ENCODE measurements around the gene CLASP2.

CLASP2 gene

GRCh38 chr3:33639889-33640288 is 78.2 kb downstream of the CLASP2 start:
- DNase-seq (ENCODE audit: low read depth in 2 of 2, low spot score in 1 of 2) = no peak

DNA sequence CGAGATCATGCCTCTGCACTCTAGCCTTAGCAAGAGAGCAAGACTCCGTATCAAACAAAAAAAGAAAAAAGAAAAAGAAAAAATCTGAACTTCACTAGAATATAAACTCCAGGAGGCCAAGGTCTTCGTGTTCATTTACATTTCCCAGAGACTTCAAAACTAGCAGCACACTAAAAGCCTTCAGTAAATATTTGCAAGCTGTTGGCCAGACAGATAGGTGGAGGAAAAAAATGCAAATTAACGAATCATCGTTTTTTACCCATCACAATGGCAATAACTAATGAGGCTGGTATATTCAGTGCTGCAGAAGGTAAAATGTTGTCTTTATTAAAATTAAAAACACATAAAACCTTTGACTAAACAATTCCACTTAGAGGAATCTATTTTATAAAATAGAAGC is 80.6 kb downstream of the CLASP2 start:
- DNase-seq (ENCODE audit: low read depth in 2 of 2, low spot score in 1 of 2) = no peak

DNA sequence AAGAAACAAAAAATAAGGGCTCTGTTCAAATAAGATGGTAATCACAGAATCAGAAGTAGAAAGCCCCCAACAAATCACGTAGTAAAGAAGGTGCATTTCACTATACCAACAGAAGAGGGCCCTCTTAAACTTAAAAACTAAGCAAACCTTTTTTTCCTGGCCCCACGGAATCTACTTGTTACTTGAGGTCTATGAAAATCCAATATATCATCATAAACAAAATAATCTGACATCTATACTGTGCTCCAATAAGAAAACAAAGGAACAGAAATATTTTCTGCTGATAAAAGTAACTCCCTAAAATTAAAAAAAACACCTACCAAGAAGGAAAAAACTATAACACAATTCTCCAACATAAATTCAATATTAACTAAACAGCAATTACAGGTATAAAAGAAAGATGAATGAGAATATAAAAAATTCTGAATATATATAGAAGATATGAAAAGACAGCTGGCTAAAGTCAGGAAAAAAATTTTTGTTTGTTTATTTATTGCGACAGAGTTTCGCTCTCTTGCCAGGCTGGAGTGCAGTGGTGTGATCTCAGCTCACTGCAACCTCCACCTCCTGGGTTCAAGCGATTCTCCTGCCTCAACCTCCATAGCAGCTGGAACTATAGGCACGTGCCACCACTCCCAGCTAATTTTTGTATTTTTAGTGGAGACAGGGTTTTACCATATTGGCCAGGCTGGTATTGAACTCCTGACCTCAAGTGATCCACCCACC is 81.8 kb downstream of the CLASP2 start:
- DNase-seq (ENCODE audit: low read depth in 2 of 2, low spot score in 1 of 2) = no peak

DNA sequence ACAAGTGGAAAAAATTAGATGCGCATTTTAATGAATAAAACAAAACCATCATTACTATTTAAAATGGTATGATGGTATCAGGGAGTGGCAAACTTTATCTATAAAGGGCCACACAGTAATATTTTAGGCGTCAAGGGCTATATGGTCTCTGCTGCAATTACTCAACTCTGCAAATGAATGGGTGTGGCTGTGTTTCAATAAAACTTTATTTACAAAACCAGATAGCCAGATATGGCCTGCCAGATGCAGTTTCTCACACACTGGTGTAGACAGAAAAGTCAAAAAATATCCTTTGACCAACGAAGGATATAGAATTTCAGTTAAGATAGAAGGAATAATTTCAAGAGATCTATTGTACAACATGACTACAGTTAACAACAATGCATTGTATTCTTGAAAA is 83.8 kb downstream of the CLASP2 start:
- no peak for DNase-seq (ENCODE audit: low read depth in 2 of 2, low spot score in 1 of 2)

GRCh38 chr3:33629219-33629618 is 88.8 kb downstream of the CLASP2 start:
- DNase-seq (ENCODE audit: low read depth in 2 of 2, low spot score in 1 of 2) = no peak

DNA sequence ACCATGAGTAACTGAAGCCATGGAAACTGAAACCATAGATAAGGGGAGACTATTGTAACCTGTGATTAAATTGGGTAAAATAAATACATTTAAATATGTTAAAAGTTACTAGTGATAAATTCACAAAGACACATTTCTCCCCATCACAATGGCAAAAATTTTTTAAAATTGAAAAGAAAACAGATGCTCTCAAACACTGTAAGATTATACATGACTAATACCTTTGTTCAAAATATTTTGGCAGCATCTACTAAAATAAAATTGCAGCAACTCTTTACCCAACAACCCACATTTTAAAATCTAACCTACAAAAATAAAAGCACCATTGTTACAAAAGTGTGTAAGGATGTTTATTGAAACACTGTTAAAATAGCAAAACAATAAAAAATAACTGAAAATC is 93.3 kb downstream of the CLASP2 start:
- no peak for DNase-seq (ENCODE audit: low read depth in 2 of 2, low spot score in 1 of 2)

DNA sequence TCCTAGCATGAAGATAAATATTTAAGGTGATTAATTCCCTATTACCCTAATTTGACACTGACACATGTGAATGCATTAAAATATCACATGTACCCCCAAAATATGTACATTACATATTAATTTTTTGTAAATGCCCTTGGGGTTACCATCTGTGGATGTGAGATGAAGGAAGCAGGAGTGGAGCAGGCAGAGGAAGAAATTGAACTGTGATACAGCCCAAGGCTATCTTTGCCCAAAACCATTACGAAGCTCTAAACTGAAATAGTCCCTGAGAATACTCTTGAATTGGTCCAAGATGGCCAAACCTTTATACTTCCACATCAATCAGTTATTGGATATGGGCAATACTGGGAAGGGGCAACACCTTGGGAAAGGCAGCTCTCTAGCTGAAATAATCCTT is 105.0 kb downstream of the CLASP2 start:
- DNase-seq (ENCODE audit: low read depth in 2 of 2, low spot score in 1 of 2) = no peak

GRCh38 chr3:33612607-33613006 is 105.4 kb downstream of the CLASP2 start:
- no peak for DNase-seq (ENCODE audit: low read depth in 2 of 2, low spot score in 1 of 2)

GRCh38 chr3:33602829-33603228 is 115.2 kb downstream of the CLASP2 start:
- DNase-seq (ENCODE audit: low read depth in 2 of 2, low spot score in 1 of 2) = no peak

GRCh38 chr3:33597257-33597689 is 120.8 kb downstream of the CLASP2 start:
- DNase-seq (ENCODE audit: low read depth in 2 of 2, low spot score in 1 of 2) = no peak

DNA sequence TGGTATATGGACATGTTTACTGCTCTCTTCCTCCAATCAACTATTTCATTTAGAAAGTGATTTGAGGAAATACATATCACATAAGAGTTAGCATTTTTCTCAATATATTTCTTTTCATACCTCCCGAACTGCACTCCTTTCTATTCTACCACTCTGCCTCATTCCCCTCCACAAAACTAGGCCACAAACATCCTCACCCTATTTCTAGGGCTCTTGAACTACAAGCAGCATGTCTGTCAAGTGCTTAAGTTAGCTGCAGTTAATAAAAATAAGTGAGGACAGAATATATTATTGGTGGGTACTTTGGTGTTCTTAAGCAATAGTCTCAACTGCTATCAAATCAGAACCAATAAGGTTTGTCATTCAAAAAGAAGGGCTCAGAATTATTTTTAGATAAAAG is 125.1 kb downstream of the CLASP2 start:
- DNase-seq (ENCODE audit: low read depth in 2 of 2, low spot score in 1 of 2) = no peak

GRCh38 chr3:33590541-33590940 is 127.5 kb downstream of the CLASP2 start:
- DNase-seq (ENCODE audit: low read depth in 2 of 2, low spot score in 1 of 2) = no peak

- DNase-seq (ENCODE audit: low read depth in 2 of 2, low spot score in 1 of 2) = no peak
Measured at GRCh38 chr3:33586402-33586801, 131.7 kb downstream of the CLASP2 start.

DNA sequence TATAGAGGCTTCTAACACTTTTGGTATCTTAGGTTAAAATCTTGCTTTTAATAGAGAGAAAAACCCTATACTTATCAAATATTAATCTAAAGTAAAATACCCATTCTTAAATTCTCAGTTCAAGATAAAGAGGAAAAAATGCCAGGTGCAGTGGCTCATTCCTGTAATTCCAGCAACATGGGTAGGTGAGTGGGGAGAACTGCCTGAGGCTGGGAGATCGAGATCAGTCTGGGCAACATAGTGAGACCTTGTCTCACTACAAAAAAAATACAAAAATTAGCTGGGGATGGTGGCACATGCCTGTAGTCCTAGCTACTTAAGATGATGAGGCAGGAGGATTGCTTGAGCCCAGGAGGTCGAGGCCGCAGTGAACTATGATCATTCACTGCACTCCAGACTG is 135.8 kb downstream of the CLASP2 start:
- no peak for DNase-seq (ENCODE audit: low read depth in 2 of 2, low spot score in 1 of 2)

DNA sequence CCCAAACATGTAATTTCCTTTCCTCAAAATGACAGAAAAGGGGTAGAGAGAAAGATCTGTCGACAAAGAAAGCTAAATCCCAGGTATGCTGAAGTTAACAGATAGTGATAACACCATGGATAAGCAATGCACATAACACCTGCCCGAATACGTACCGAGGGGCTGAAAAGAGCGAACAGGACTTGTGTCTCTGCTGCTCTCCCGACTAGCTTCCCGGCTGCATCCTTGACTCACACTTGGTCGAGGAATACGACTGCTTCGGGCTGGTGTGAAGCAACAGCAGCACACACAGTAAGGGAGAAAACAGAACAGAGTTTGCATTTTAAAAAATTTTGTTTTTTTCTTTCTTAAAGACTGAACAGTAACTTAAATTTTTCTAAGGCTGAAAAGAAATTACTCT is 136.4 kb downstream of the CLASP2 start:
- no peak for DNase-seq (ENCODE audit: low read depth in 2 of 2, low spot score in 1 of 2)

GRCh38 chr3:33579840-33580239 is 138.2 kb downstream of the CLASP2 start:
- DNase-seq (ENCODE audit: low read depth in 2 of 2, low spot score in 1 of 2) = no peak

- no peak for DNase-seq (ENCODE audit: low read depth in 2 of 2, low spot score in 1 of 2)
Measured at GRCh38 chr3:33579178-33579510, 138.9 kb downstream of the CLASP2 start.

GRCh38 chr3:33578325-33579177 is 139.5 kb downstream of the CLASP2 start:
- no peak for DNase-seq (ENCODE audit: low read depth in 2 of 2, low spot score in 1 of 2)

DNA sequence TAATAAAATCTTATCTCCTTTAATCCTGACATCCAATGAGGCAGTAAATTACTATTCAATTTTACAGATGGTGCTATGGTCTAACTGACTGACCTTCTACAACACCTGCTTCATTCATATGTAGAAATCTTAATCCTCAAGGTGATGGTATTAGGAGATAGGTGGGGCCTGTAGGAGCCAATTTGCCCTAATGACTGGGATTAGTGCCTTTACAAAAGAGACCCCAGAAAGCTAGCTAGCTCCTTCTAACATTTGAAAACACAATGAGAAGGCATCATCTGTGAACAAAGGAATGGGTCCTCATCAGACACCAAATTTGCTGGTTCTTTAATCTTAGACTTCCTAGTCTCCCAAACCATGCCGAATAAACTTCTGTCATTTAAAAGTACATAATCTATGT is 140.5 kb downstream of the CLASP2 start:
- DNase-seq (ENCODE audit: low read depth in 2 of 2, low spot score in 1 of 2) = no peak

DNA sequence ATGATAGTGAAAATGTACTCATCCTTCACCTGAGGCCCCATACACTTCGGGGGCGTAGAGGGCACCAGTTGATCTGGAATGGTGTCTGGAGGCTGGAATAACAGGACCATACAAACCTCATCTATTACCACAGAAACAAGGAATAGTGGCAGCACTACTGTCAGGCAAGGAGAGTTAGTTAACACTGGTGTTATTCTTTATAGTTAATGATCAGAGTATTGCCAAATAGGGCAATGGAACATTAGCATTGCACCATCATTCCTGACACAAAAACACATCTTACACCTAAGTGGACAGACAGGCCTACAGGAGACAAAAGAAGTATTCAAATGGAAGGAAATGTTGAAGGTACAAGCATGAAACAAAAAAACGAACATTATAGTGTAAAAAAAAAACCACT is 140.9 kb downstream of the CLASP2 start:
- DNase-seq (ENCODE audit: low read depth in 2 of 2, low spot score in 1 of 2) = no peak

- no peak for DNase-seq (ENCODE audit: low read depth in 2 of 2, low spot score in 1 of 2)
Measured at GRCh38 chr3:33575311-33575710, 142.7 kb downstream of the CLASP2 start.

- no peak for DNase-seq (ENCODE audit: low read depth in 2 of 2, low spot score in 1 of 2)
Measured at GRCh38 chr3:33557829-33558228, 160.2 kb downstream of the CLASP2 start.

GRCh38 chr3:33557279-33557678 is 160.8 kb downstream of the CLASP2 start:
- no peak for DNase-seq (ENCODE audit: low read depth in 2 of 2, low spot score in 1 of 2)

Measured in stimulated activated CD8-positive, alpha-beta memory T cell treated with anti-CD3 and anti-CD28 coated beads, Interleukin-4, amount 100 ng/mL, for 1 hour (primary cell).